K562 (cell line): ENCODE measurements around the gene TPCN1. TPM values are rescaled to one million over a fixed set of nuclear protein-coding genes. Genes with fewer than 3 reads are reported as not detected.

Experiments
- ASH1L ChIP-seq: fragments of 450-650 bp; IDR thresholded peaks from 2 replicates; pipeline ENCODE4 v1.6.1; 2018; ENCODE audit warnings: borderline replicate concordance, mild to moderate bottlenecking, low read depth; ENCODE audit not compliant: partially characterized antibody
- DPF2 ChIP-seq: fragments of 450-650 bp; IDR thresholded peaks from 2 replicates; pipeline ENCODE4 v1.6.1; 2016
- GABPB1 ChIP-seq: sonication (generic); formaldehyde crosslinking; IDR thresholded peaks from 2 replicates; pipeline ENCODE4 v1.8.0; 2022; ENCODE audit warnings: mild to moderate bottlenecking, missing genetic modification reagents
- HNRNPL ChIP-seq: fragments of 200-400 bp; formaldehyde crosslinking; IDR thresholded peaks from 2 replicates; pipeline ENCODE4 v1.6.1; 2017; ENCODE audit warnings: low read depth, mild to moderate bottlenecking, low read length
- KLF6 ChIP-seq: fragments of 250-450 bp; sonication (Bioruptor Pico); IDR thresholded peaks from 2 replicates; pipeline ENCODE4 v1.4.0; 2020; ENCODE audit warnings: mild to moderate bottlenecking, moderate library complexity, borderline replicate concordance
- MCM5 ChIP-seq: fragments of 450-650 bp; IDR thresholded peaks from 2 replicates; pipeline ENCODE4 v1.6.1; 2016; ENCODE audit warnings: low read depth
- NCOA1 ChIP-seq: fragments of 450-650 bp; IDR thresholded peaks from 2 replicates; pipeline ENCODE4 v1.6.1; 2016; ENCODE audit warnings: low read depth
- POLR2G ChIP-seq: fragments of 200-400 bp; formaldehyde crosslinking; IDR thresholded peaks from 2 replicates; pipeline ENCODE4 v1.6.1; 2017; ENCODE audit warnings: low read depth, mild to moderate bottlenecking, antibody characterized with exemption, low read length, moderate library complexity
- RBM34 ChIP-seq: fragments of 200-400 bp; formaldehyde crosslinking; IDR thresholded peaks from 2 replicates; pipeline ENCODE4 v1.6.1; 2018; ENCODE audit warnings: low read length, borderline replicate concordance; ENCODE audit not compliant: insufficient read depth
- SMAD2 ChIP-seq: fragments of 150-350 bp; IDR thresholded peaks from 2 replicates; pipeline ENCODE4 v1.6.1; 2014; ENCODE audit warnings: low read depth, mild to moderate bottlenecking, low read length
- SMARCA5 ChIP-seq: fragments of 450-650 bp; IDR thresholded peaks from 2 replicates; pipeline ENCODE4 v1.6.1; 2016
- SRSF3 ChIP-seq: fragments of 200-400 bp; formaldehyde crosslinking; IDR thresholded peaks from 2 replicates; pipeline ENCODE4 v1.6.1; 2016; ENCODE audit warnings: mild to moderate bottlenecking, low read length, moderate library complexity; ENCODE audit not compliant: insufficient read depth
- TCF3 ChIP-seq: sonication (generic); formaldehyde crosslinking; IDR thresholded peaks from 2 replicates; pipeline ENCODE4 v1.4.0; 2020; ENCODE audit warnings: mild to moderate bottlenecking, missing genetic modification reagents
- ZBTB17 ChIP-seq: fragments of 450-650 bp; formaldehyde crosslinking; IDR thresholded peaks from 2 replicates; pipeline ENCODE4 v1.4.0; 2020; ENCODE audit warnings: mild to moderate bottlenecking
- ZFP1 ChIP-seq: fragments of 450-650 bp; formaldehyde crosslinking; IDR thresholded peaks from 2 replicates; pipeline ENCODE4 v1.4.0; 2020; ENCODE audit warnings: mild to moderate bottlenecking, mixed read lengths
- ZNF263 ChIP-seq: sonication (generic); formaldehyde crosslinking; IDR thresholded peaks from 2 replicates; pipeline ENCODE4 v1.8.0; 2022; ENCODE audit warnings: mild to moderate bottlenecking, missing genetic modification reagents, borderline replicate concordance
- ZNF384 ChIP-seq: IDR thresholded peaks from 2 replicates; pipeline ENCODE4 v1.6.1; 2012; ENCODE audit warnings: low read depth, low read length, improper control_type of control experiment
- ZNF507 ChIP-seq: conservative IDR thresholded peaks from 2 replicates; pipeline ENCODE4 v1.6.1; 2017; ENCODE audit warnings: missing genetic modification characterization, missing compliant biosample characterization
- ZNF561 ChIP-seq: fragments of 450-650 bp; formaldehyde crosslinking; conservative IDR thresholded peaks from 2 replicates; pipeline ENCODE4 v1.4.0; 2020; ENCODE audit warnings: mild to moderate bottlenecking, moderate library complexity
- ZNF584 ChIP-seq: fragments of 200-800 bp; sonication (Bioruptor generic); IDR thresholded peaks from 2 replicates; pipeline ENCODE4 v1.6.1; 2016; ENCODE audit warnings: low read depth, mild to moderate bottlenecking, missing genetic modification characterization, missing compliant biosample characterization
- polyA plus RNA-seq, 8 experiments: library from polyadenylated mRNA; depleted of rRNA in 4 of 8; stranded (reverse) in 5 of 8; unstranded in 3 of 8; fragments of >200 nt; fragmentation: Nextera tagmentation in 2 of 8; fragmentation: Illumina TruSeq in 1 of 8; extraction: Ambion mirVana in 2 of 8; extraction: Trizol in 1 of 8; gene quantifications; 2 replicates each; pipeline versions ENCODE4 v1.2.1 to v1.2.3, GENCODE V29; 2011 to 2014; ENCODE audit warnings: inconsistent platforms in 1 of 8, missing spikeins in 1 of 8
- total RNA-seq, 7 experiments: library from RNA; depleted of rRNA in 6 of 7; stranded (reverse); fragments of >200 nt in 6 of 7; fragmentation: Illumina TruSeq in 2 of 7; extraction: Trizol in 2 of 7; gene quantifications; 2 replicates each; pipeline versions ENCODE4 v1.2.1 to v1.2.3, GENCODE V29; 2011 to 2021; ENCODE audit warnings: low replicate concordance in 1 of 7
- TF ChIP-seq, protein P1 (sequence below): fragments of 200-400 bp; formaldehyde crosslinking; IDR thresholded peaks from 2 replicates; pipeline ENCODE4 v1.6.1; 2017; ENCODE audit warnings: mild to moderate bottlenecking, low read depth, low read length, moderate library complexity
- TF ChIP-seq, protein P2 (sequence below): fragments of 250-450 bp; sonication (Bioruptor Pico); IDR thresholded peaks from 2 replicates; pipeline ENCODE4 v1.4.0; 2020; ENCODE audit warnings: borderline replicate concordance
- TF ChIP-seq, protein P3 (sequence below), 2 experiments: fragments of 150-350 bp in 1 of 2; IDR thresholded peaks; 2 replicates each; pipeline ENCODE4 v1.6.1; 2012 to 2016; ENCODE audit warnings: low read depth in 2 of 2, low read length in 2 of 2, mild to moderate bottlenecking in 1 of 2, moderate library complexity in 1 of 2

The TPCN1 gene
- total and polyA plus RNA-seq, 9 of the 15 experiments (the other 6 are each of a cell fraction or from before 2014, with no cell fraction given) = 0.80 to 23.8 (median 7.4) TPM

DNA sequence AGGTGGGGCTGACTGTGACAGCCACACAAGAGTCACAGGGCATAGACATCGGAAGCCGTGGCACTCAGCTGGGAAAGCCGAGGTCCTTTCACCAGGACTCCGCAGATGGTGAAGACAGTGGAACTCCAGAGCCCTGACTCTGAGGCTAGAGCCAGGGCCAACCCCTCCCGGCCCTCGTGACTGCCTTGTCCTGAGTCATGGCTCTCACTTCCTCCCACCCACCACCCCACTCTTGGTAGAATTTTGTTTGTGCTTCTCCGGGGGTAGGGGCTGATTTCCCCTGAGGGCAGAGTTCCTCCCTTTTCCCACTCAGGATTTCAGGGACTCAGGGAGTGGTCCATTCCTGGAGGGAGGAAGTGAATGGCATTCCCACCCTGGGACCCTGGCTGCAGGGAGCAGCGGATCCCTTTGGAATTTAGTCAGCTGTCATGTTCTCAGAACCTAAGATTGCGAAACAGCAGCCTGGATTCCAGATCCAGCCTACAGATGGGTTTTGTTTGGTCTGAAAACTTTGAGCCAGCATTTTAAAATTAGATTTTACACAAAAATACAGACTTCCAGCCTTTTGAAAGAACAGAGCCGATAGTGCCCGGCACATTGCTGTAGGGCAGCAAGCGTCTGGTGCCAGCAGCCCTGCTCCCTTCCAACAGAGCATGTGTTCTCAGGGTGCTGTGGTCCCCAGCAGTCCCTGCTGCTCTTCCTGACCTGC lies 50.7 kb downstream of the TPCN1 start (continued):
- TF ChIP-seq, protein P1, sequence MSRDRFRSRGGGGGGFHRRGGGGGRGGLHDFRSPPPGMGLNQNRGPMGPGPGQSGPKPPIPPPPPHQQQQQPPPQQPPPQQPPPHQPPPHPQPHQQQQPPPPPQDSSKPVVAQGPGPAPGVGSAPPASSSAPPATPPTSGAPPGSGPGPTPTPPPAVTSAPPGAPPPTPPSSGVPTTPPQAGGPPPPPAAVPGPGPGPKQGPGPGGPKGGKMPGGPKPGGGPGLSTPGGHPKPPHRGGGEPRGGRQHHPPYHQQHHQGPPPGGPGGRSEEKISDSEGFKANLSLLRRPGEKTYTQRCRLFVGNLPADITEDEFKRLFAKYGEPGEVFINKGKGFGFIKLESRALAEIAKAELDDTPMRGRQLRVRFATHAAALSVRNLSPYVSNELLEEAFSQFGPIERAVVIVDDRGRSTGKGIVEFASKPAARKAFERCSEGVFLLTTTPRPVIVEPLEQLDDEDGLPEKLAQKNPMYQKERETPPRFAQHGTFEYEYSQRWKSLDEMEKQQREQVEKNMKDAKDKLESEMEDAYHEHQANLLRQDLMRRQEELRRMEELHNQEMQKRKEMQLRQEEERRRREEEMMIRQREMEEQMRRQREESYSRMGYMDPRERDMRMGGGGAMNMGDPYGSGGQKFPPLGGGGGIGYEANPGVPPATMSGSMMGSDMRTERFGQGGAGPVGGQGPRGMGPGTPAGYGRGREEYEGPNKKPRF = no peak
- TF ChIP-seq MCM5 = no peak
- TF ChIP-seq ZNF584 (CRISPR knock-in tag) = peak; percentile 70; the same call in 1 of the 2 replicates
- TF ChIP-seq, protein P2, sequence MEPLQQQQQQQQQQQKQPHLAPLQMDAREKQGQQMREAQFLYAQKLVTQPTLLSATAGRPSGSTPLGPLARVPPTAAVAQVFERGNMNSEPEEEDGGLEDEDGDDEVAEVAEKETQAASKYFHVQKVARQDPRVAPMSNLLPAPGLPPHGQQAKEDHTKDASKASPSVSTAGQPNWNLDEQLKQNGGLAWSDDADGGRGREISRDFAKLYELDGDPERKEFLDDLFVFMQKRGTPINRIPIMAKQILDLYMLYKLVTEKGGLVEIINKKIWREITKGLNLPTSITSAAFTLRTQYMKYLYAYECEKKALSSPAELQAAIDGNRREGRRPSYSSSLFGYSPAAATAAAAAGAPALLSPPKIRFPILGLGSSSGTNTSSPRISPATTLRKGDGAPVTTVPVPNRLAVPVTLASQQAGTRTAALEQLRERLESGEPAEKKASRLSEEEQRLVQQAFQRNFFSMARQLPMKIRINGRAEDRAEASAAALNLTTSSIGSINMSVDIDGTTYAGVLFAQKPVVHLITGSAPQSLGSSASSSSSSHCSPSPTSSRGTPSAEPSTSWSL (CRISPR knock-in tag) = no peak
- no peak for TF ChIP-seq NCOA1
- no peak for TF ChIP-seq TCF3 (CRISPR knock-in tag)
- TF ChIP-seq SRSF3 = no peak
- TF ChIP-seq SMARCA5 = no peak
- no peak for TF ChIP-seq RBM34
- no peak for TF ChIP-seq HNRNPL
- peak; percentile 61 for TF ChIP-seq DPF2
- no peak for TF ChIP-seq ASH1L
- no peak for TF ChIP-seq ZNF263 (CRISPR knock-in tag)
- TF ChIP-seq KLF6 (CRISPR knock-in tag) = no peak
- TF ChIP-seq ZNF507 (tag) = no peak
- TF ChIP-seq ZNF384 = no peak
- TF ChIP-seq ZFP1 (CRISPR knock-in tag) = no peak
- TF ChIP-seq, protein P3, sequence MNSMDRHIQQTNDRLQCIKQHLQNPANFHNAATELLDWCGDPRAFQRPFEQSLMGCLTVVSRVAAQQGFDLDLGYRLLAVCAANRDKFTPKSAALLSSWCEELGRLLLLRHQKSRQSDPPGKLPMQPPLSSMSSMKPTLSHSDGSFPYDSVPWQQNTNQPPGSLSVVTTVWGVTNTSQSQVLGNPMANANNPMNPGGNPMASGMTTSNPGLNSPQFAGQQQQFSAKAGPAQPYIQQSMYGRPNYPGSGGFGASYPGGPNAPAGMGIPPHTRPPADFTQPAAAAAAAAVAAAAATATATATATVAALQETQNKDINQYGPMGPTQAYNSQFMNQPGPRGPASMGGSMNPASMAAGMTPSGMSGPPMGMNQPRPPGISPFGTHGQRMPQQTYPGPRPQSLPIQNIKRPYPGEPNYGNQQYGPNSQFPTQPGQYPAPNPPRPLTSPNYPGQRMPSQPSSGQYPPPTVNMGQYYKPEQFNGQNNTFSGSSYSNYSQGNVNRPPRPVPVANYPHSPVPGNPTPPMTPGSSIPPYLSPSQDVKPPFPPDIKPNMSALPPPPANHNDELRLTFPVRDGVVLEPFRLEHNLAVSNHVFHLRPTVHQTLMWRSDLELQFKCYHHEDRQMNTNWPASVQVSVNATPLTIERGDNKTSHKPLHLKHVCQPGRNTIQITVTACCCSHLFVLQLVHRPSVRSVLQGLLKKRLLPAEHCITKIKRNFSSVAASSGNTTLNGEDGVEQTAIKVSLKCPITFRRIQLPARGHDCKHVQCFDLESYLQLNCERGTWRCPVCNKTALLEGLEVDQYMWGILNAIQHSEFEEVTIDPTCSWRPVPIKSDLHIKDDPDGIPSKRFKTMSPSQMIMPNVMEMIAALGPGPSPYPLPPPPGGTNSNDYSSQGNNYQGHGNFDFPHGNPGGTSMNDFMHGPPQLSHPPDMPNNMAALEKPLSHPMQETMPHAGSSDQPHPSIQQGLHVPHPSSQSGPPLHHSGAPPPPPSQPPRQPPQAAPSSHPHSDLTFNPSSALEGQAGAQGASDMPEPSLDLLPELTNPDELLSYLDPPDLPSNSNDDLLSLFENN (IDR thresholded peaks at IDR 0.05; ENCODE audit: low read depth in 2 of 2, low read length in 2 of 2) = no peak
- TF ChIP-seq GABPB1 (CRISPR knock-in tag) = no peak
- TF ChIP-seq POLR2G = no peak
- no peak for TF ChIP-seq SMAD2
- no peak for TF ChIP-seq ZNF561 (CRISPR knock-in tag)
- TF ChIP-seq ZBTB17 (CRISPR knock-in tag) = no peak
